GM19328 (cell line): ENCODE data around the gene ENTREP3.

Source experiments
- ATAC-seq: cut with Tn5 transposase; IDR thresholded peaks from one replicate; pipeline ENCODE4 v1.9.1; 2021; ENCODE audit warnings: mild to moderate bottlenecking, moderate library complexity; ENCODE audit not compliant: unreplicated experiment

ENTREP3 gene

DNA sequence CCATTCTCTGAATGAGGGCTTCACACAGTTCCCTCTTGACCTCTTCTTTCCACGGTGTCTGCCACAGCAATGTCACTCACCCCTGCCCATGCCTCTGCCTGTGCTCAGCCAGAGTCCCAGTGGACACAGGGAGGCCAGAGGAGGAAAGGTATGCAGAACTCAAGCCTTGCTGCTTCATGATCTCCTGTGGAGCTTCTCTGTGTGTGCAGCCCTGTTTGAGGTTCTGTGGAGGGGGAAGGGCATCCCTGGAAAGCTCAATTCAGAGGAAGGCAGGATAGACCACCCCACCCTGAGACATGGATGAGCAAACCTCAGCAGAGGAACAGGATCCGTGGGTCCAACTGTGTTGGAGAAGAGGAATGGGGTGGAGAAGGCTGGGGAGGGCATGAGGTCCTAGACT lies 24.0 kb upstream of the ENTREP3 start:
- ATAC-seq, result no peak

DNA sequence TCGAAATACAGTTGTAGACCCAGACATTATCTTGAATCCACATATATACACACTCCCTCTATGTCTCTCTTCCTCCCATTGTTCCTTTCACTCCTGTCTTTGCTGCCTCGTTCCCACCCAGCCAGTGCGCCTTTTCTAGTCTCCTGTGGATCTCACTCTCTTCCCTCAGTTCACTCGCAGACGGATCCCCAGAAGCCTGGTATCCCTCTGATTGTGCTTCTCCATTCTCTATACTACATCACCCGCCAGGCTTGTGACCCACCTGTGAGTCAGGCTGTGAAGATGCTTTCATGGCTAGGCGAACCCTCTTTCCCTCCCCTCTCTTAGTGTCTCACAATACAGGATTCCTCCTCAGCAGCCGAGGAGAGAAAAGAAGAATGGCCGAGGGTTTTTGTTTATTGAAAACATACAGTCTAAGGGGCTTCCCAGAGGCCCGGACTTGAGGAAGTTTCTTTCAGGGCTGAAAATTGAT lies 23.4 kb upstream of the ENTREP3 start:
- no peak for ATAC-seq

DNA sequence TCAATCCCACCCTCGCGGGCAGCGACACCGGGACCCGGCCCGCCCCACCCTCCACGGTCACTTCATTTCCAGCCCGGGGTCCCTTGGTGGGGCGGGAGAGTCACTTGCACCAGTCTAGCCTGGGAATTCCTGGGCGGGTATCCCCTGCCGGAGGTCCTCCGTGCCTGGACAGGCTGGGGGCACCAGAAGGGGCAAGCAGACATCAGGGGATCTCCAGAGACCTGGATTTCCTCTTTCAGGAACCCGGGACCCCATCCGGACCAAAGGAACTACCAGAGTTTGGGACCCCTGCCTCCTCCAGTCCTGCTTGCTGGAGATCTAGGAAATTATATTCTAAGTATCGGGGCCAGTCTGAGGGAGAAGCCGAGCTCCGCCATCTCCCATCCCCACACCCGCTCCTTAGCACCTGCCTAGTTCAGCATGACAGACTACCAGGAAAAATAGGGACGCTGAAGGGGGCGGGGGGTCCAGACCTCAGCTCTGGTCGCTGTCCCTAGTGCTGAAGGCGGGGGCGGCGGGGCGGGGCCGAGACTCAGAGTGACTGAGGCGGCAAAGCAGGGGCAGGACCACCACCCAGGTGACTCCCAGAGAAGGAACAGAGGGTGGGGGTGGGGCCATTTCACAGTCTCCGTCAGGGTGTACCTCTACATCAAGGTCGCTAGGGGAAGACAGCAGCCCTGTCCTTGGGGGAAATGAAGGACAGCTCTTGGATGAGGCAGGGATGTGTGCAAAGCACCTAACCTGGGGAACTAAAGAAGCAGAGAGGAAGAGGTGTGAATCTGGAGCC lies 22.8 kb upstream of the ENTREP3 start:
- no peak for ATAC-seq

DNA sequence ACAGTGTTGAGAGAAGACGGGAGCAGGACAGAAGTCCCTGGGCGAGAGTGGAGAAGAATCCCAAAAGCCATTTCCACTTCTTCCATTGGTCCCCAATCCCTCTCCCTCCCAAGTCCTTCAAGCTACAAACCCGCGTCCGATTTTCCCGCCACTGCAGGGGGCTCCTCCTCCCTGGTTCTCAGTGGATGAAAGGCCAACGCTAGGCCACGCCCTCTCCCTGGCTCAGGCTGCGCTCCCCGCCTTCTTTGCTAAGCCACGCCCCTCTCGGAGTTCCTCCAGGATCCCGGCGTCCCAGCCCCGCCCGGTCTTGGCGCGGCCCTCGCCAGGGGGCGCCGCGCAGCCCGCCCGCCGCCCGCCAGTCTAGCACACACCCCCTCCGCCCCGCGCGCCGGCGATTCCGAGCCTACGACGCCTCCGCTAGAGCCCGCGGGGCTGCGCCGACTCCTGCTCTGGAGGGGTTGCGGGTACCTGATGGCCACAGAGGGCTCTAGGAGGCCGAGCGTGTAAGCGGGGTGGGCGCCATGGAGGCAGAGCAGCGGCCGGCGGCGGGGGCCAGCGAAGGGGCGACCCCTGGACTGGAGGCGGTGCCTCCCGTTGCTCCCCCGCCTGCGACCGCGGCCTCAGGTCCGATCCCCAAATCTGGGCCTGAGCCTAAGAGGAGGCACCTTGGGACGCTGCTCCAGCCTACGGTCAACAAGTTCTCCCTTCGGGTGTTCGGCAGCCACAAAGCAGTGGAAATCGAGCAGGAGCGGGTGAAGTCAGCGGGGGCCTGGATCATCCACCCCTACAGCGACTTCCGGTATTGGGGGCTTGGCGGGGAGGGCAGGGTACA lies 22.0 kb upstream of the ENTREP3 start, which contains the start of gene HCN3:
Gene HCN3, plus strand, starts transcription at position 394 of the 832 bp plus-strand sequence. Its CDS starts 128 bp downstream, at position 522.
- peak; percentile 60 for ATAC-seq

GRCh38 chr1:155273343-155274245 lies 18.3 kb upstream of the ENTREP3 start, which contains the start of gene CLK2:
Gene CLK2 (minus strand): TSS chr1:155273504. CDS start chr1:155270977, 2,527 bp downstream.
- peak; percentile 66 for ATAC-seq

DNA sequence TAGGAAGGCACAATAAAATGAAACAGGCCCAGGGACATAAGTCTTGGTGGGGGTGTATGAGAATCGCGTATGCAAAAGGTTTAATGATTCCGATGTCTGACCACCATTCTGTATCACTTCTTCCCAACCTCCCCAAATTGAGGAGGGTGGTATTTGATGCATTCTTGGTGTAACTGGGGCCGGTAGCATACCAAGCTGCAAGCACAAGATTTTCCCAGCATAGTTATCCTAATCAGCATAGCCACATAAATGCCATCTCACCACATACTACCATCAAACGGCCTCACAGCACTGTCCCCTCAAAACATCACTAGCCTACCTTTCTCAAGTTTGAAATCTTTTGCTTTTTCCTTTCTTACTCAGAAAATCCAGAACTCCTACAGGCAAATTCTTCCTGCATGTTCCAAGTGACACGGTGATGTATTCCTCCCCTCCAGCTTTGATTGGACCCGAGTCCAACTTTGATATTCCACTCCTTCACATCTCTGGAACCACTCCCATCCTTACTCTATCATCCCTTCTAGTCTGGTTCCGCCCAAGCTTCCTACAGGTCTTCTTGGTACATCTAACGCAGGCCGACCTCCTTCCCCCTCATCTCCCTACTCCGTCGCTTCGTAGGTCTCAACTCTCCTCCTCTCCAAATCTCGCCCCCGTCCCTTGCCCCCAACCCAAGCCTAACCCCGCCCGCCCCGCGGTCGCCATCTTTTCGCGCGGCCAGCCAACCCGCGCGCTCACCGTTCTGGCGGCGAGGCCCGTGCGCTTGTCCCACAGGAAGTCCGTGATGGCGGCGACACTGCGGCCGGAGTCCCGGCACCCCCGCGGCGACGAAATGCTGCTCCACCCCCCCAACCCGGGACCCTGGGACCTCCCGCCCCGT lies 17.4 kb upstream of the ENTREP3 start:
- peak; percentile 25 for ATAC-seq

GRCh38 chr1:155269381-155269780 lies 14.1 kb upstream of the ENTREP3 start:
- ATAC-seq, result no peak

- no peak for ATAC-seq
These were observed 13.3 kb upstream of the ENTREP3 start for GRCh38 chr1:155268630-155269029.

DNA sequence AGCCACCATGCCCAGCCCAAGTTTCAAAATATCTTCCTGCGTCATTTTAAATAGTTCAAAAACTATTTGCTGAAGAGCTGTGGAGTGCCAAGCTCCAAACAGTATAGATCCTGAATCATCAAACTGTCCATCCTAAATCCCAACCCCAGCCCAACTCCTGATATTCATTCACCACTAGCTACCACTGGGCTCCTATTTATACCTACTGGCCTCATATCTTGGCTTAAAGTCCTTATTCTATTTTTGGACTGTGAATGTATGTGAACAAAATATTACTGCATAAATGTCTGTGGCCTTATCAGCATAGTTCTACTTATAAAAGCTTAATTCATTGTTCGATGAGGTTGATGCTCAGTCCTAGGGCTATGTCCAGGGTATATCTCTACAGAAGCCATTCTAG lies 12.1 kb upstream of the ENTREP3 start:
- no peak for ATAC-seq

- ATAC-seq, result no peak
These were observed 11.3 kb upstream of the ENTREP3 start for GRCh38 chr1:155266553-155266952.

- no peak for ATAC-seq
These were observed 7.8 kb upstream of the ENTREP3 start for GRCh38 chr1:155263067-155263466.

DNA sequence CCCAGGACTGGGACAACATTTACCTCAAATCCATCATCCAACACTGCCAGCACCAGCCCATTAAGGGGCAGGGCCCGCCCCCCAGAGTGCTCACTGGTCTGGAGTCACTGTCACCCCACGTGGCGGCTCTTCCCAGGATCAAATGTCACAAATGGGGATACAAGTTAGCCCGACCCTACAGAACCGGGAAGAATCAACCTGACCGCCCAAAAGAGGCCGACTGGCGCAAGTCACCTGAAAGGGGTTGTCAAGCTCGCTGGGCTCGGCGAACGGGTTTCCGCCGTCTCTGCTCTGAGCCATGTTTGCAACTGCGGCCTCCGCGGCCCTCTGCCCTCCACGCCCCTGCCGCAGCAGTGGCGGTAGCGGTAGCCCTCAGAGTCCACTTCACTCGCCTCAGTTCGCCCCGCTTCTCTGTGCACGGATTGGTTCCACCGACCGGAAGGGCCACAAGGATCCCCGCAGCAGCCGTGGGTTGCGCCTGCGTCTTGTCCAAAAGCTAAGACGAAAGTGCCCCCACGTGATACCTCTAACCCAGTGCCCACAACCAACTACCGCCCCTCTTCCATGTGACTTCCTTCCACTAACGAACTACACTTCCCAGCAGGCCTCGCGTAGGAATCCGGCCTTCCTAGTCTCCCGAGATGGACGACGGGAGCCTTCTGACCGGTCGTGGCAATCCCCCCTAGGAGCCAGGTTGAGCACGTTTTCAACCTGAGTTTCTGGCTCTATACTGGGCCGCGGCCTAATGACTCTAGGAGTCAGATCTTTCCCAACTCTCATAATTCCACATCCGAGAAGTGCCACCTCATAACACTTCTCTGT lies 6.8 kb upstream of the ENTREP3 start, which contains the start of gene SCAMP3:
Gene SCAMP3, minus strand, starts transcription at position 509 of the 822 bp plus-strand sequence. Its CDS starts 209 bp downstream, at position 300.
- ATAC-seq, result peak; percentile 90

DNA sequence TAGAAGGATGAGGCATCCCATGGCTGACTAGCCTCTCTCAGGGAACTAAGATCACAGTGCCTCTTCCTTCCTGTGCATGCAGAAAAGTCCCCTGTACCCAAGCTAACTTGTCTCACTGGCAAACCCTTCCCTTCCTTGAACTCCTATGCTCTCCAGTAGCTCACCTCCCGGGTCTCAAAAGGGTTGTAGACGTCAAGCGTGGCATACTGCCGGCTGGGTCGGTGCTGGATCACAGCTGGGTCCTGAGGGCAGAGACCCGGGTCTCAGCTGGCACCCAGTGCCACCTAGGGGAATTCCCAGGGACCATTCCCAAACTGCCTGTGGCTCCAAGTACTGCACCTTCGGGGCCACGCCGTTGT lies 6.2 kb upstream of the ENTREP3 start:
- no peak for ATAC-seq

- ATAC-seq, result no peak
These were observed 5.0 kb upstream of the ENTREP3 start for GRCh38 chr1:155260276-155260675.

DNA sequence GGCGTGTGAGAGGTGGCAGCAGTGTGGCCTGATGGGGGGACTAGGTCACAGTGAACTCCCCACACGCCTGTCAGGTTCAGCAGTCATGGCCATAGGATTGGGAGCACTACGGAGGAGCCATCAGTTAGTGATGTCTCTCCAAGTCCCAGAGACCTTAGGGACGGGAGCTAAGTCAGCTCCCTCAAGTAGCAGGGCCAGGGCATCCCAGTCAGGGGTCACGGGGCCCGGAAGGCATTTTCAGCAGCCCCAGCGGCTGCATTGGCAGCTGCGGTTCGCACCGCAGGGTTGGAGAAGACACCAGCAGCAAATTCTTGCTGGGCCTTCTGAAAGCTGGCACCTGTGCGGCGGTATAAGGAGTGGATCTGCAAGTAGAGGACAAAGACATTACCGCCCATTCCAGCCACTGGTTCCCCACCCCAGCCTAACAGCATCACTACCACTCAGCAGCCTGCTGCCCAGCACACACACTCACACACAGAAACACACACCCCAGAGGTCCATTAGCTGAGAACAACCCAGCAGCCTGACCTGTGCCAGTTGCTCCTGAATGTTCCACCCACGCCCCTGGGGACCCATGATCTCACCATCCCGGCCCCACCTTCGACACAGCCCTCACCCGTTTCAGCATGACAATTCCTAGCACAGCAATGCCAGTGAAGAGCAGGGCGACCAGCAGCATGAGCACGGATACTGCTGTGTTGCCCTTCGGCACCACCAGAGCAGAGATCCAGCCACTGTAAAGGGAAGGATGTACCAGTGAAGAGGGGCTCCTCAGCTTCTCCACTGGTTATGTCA lies 972 bp upstream of the ENTREP3 start:
- ATAC-seq, result no peak

DNA sequence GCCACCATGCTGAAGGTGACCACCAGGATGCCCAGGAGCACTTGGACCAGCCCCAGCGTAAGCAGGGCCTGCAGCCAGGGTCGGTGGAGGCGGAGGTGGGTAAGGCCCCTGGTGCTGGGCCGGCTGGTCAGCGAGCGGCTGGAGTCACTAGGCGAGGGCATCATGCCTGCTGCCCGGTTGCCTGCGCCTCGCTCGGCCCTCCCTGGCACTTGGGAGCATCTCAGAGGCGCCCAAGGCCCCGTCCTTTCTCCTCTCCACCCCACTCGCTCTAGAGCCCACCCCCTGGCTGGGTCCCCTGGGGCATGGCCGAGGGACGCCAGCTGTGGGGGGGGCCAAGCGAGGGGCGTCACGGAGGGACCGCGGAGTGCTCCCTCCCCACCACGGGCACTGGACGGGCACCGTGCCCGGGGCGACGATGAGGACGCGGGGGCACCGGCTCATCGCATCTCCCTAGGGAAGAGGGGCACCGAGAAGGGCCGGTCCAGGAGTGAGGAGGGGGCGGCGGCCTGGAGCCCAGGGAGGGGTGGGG lies 505 bp downstream of the ENTREP3 start:
- no peak for ATAC-seq

DNA sequence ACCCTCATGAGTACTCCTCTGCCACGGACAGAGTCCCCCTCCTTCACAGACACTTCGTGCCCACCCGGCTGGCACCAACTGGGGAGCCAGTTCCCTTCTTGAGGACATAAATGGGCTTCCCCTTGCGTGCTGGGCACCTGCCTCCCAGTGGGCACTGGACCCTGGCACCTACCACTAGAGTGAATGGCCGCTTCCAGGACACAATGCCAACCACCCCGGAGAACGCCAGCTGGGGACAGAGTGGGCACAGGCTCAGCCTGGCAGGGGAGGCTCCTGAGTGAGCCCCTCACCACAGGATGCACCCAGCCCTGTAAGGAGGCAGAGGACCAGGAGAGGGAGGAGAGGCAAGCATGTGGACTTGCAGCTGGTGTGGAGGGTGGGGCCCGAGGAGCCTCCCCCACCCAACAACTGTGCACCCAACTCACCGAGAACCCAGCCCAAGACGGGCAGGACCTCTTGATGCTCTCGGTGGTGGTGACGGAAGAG lies 1.0 kb downstream of the ENTREP3 start:
- ATAC-seq, result no peak

DNA sequence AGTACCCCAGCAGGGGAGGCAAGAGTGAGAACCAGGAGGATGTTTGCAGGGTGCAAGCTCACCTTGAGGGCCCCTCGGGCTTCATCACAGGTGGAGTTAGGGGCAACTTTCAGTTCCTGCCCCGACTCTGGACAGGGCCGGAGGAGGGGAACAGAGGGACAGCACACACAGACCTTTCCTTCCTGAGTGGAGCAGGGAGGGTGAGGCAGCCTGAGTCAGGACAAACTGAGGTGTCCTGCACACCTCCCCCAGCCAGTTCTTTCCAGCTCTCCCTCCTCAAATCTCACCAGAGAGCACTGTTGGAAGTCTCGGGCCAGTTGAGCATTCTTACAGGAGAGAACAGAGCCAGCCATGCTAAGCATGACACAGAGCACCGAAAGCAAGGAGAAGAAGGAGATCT lies 1.5 kb downstream of the ENTREP3 start:
- ATAC-seq, result no peak
